Left ventricle myocardium inferior (tissue), 1 donor: ENCODE data around the gene SMAGP. TPM values are rescaled to one million over a fixed set of nuclear protein-coding genes. Genes with fewer than 3 reads are reported as not detected.

Source experiments
- DNase-seq: peaks from one replicate; pipeline ENCODE4 v3.0.0-alpha.2; 2020
- H3K27ac ChIP-seq: fragments of 200-600 bp; replicated peaks from 2 replicates; pipeline ENCODE4 v1.8.0; 2021
- H3K27me3 ChIP-seq: fragments of 200-600 bp; 2 replicates; pipeline ENCODE4 v1.8.0; 2021; ENCODE audit warnings: low read depth
- H3K36me3 ChIP-seq: fragments of 200-600 bp; 2 replicates; pipeline ENCODE4 v1.8.0; 2021
- H3K4me1 ChIP-seq: fragments of 200-600 bp; 2 replicates; pipeline ENCODE4 v1.8.0; 2021
- H3K4me3 ChIP-seq: fragments of 200-600 bp; 2 replicates; pipeline ENCODE4 v1.8.0; 2021; ENCODE audit warnings: mild to moderate bottlenecking, moderate library complexity
- H3K9me3 ChIP-seq: fragments of 200-600 bp; replicated peaks from 2 replicates; pipeline ENCODE4 v1.8.0; 2021
- CTCF ChIP-seq: fragments of 200-600 bp; IDR thresholded peaks from 2 replicates; pipeline ENCODE4 v1.8.0; 2021; ENCODE audit warnings: antibody characterized with exemption, mild to moderate bottlenecking, borderline replicate concordance
- intact Hi-C: fragments of 100-400 bp; cut with micrococcal nuclease; formaldehyde crosslinking; loops from one replicate; pipeline ENCODE4 v1.11.0; 2022
- total RNA-seq: library from RNA; stranded (reverse); fragmentation: NEBNext Ultra II Directional; extraction: Animal tissue kit (Norgen Biotek cat#: 25700); gene quantifications from one replicate; pipeline ENCODE4 v1.2.1, GENCODE V29; 2021
- donor health status: DM: no; HTN: yes; CAD: no; lungs with severe emphysema.

SMAGP gene
- total RNA-seq, 1 donor from 2014 or later = 3.3 TPM

DNA sequence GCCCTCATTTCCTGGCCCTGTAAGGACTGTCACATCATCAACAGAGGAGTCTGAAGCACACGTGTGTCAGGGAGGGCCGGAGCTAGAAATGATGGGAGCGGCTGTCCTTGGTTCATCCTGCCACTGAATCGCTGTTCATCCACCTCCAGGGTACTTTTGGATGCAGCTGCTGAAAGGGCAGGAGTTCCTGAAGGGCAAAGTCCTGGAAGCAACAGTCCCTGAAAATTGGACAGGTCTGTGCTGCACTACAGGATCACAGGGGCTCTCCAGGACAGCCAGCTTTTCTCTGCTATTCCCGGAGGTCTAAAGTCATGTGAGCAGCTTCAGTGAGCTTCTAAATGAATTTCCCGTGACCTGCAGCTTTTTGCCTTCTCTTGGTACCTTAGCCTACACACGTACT lies 70.1 kb downstream of the SMAGP start:
- Histone ChIP-seq H3K9me3 (no peaks in the 10 kb centered on the region), H3K4me3 (no peak overlapping the region), H3K27me3 (no peaks in the 10 kb centered on the region), H3K4me1 (no peaks in the 10 kb centered on the region), H3K27ac (no peak overlapping the region), H3K36me3 (peaks cover 15% of the 10 kb centered on the region)
- no peak for DNase-seq
- TF ChIP-seq CTCF = no peak
- intact Hi-C loops = no loop called here

- H3K4me1 ChIP-seq = no peaks in the 10 kb centered on the region
- H3K36me3 ChIP-seq = peaks cover 15% of the 10 kb centered on the region
- H3K27me3 ChIP-seq = no peaks in the 10 kb centered on the region
- no peaks in the 10 kb centered on the region for H3K9me3 ChIP-seq
- no peak for TF ChIP-seq CTCF
- DNase-seq = no peak
- H3K4me3 ChIP-seq = no peak overlapping the region
- intact Hi-C loops = no loop called here
- no peak overlapping the region for H3K27ac ChIP-seq
Observed at GRCh38 chr12:51199366-51199945, 70.8 kb downstream of the SMAGP start.

DNA sequence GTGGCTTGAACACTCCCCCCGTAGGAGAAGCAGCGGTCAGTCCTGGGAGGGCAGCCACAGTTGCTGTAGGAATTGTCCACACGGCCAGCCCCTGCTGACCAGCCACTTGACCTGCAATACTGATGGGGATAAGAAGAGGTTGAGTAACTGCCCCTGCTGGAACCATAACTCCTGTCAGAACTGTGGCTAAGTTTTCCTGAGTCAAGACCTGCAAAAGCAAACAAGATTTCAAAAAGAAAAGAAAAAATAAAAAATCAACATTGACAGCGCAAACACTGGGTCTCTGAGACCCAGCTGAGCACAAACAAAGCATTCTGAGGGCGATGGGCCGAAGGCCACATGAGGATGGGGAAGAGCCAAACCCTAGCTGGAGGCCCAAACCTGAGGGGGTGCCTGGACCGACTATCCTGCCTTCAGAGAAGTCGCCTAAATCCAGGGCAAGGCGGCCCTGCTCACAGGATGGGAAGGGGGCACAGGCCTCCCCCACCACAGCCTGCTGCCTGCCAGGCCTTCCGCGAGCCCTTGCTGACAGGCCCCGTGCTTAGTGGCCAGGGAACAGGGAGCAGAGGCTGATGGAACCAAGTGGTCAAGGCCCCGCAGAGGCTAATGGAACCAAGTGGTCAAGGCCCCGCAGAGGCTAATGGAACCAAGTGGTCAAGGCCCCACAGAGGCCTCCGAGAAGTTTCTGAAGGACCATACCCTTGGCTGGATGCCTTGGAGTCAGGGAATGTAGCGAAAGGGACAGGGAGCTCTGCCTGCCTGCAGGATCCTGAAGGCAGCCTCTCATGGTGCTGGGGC lies 71.4 kb downstream of the SMAGP start:
- Histone ChIP-seq H3K4me1 (no peaks in the 10 kb centered on the region), H3K36me3 (peaks cover 9% of the 10 kb centered on the region), H3K27ac (no peak overlapping the region), H3K27me3 (no peaks in the 10 kb centered on the region), H3K4me3 (no peak overlapping the region), H3K9me3 (no peaks in the 10 kb centered on the region)
- TF ChIP-seq CTCF = no peak
- intact Hi-C loops = no loop called here
- no peak for DNase-seq

DNA sequence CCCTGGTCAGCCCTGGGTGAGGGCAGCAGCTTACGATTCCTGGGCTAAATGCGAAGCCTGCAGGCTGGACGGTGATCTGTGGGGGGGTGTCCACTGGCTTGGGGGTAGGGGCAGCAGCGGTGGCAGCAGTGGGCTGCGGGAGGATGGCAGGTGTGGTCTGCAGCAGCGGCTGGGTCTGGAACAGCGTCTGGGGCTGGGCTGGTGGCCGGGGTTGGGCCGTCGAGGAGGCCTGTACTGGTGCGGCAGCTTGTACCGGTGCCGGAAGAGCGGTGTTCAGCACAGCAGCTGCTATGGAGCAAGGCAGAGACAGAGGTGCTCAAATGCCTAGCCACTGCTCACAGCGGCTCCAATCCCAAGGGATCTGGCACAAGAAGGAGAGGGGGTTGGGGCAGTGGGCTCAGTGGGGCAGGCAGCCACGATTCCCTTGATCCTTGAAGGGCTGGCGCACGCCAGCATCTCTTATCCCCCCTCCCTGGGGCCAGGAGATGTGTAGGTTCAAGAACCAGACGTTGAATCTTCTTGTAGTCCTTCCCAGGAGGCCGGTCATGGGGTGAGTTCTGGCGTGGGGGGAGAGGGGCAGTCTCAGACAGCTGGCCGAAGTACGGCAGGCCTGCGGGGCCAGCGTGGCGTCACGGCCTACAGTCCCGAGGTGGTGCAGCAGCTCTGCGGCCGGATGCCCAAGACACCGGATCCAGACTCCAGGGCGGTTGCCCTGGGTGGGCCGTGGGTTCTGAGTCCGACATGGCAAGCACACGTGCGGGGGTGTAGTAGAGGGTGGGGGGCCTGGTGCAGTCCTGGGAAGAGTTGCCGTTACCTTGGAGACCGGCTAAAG lies 72.3 kb downstream of the SMAGP start:
- H3K27me3 ChIP-seq = no peaks in the 10 kb centered on the region
- TF ChIP-seq CTCF = no peak
- no peak overlapping the region for H3K4me3 ChIP-seq
- H3K27ac ChIP-seq = no peak overlapping the region
- no peaks in the 10 kb centered on the region for H3K4me1 ChIP-seq
- no peaks in the 10 kb centered on the region for H3K9me3 ChIP-seq
- intact Hi-C loops = no loop called here
- no peak for DNase-seq
- peaks cover 7% of the 10 kb centered on the region for H3K36me3 ChIP-seq

GRCh38 chr12:51196547-51196946 lies 73.7 kb downstream of the SMAGP start:
- DNase-seq = no peak
- no peaks in the 10 kb centered on the region for H3K9me3 ChIP-seq
- no peaks in the 10 kb centered on the region for H3K4me1 ChIP-seq
- intact Hi-C loops = no loop called here
- H3K27me3 ChIP-seq = no peaks in the 10 kb centered on the region
- H3K4me3 ChIP-seq = no peak overlapping the region
- H3K27ac ChIP-seq = no peak overlapping the region
- H3K36me3 ChIP-seq = peaks cover 15% of the 10 kb centered on the region
- TF ChIP-seq CTCF = no peak
